Esophagus (tissue), 2 donors: ENCODE measurements around the gene CELF1. TPM values are rescaled to one million over a fixed set of nuclear protein-coding genes. Genes with fewer than 3 reads are reported as not detected.

Experiments used
- H3K27ac ChIP-seq, 2 donors: one replicate each; pipeline ENCODE4 v1.5.1; 2013; ENCODE audit warnings: low read depth in 2 of 2, mild to moderate bottlenecking in 2 of 2, inconsistent platforms in 1 of 2, low read length in 1 of 2, moderate library complexity in 1 of 2
- H3K27me3 ChIP-seq, 2 donors: one replicate each; pipeline ENCODE4 v1.6.1; 2013; ENCODE audit warnings: low read length in 2 of 2, control low read depth in 1 of 2, mild to moderate bottlenecking in 1 of 2; ENCODE audit not compliant: insufficient read depth in 2 of 2, control insufficient read depth in 1 of 2
- H3K36me3 ChIP-seq, 2 donors: one replicate each; pipeline ENCODE4 v1.6.1; 2013; ENCODE audit warnings: low read length in 1 of 2; ENCODE audit not compliant: control insufficient read depth in 2 of 2, insufficient read depth in 2 of 2
- H3K4me1 ChIP-seq, 2 donors: one replicate each; pipeline ENCODE4 v1.6.1; 2013; ENCODE audit warnings: low read length in 1 of 2; ENCODE audit not compliant: control insufficient read depth in 2 of 2, insufficient read depth in 2 of 2
- H3K4me3 ChIP-seq, 2 donors: one replicate each; pipeline ENCODE4 v1.5.1; 2013; ENCODE audit warnings: low read length in 2 of 2, mild to moderate bottlenecking in 2 of 2, low read depth in 1 of 2, moderate library complexity in 1 of 2
- H3K9me3 ChIP-seq, 2 donors: one replicate each; pipeline ENCODE4 v1.6.1; 2013; ENCODE audit warnings: mild to moderate bottlenecking in 2 of 2, low read depth in 1 of 2, low read length in 1 of 2, moderate library complexity in 1 of 2; ENCODE audit not compliant: control insufficient read depth in 2 of 2, insufficient read depth in 1 of 2
- WGBS, 2 donors: extraction: QIAGEN DNeasy Blood & Tissue Kit; methylation state at CpG; one replicate each; pipeline ENCODE4 v1.1.7; 2013; 5-methylcytosine and 5-hydroxymethylcytosine counted together
- polyA plus RNA-seq, 2 donors: library from polyadenylated mRNA; stranded (reverse); fragments of 200-250 nt; gene quantifications; one replicate each; pipeline ENCODE4 v1.2.3, GENCODE V29; 2013
- donor health status: healthy with polysubstance abuse.
- donor health status: Bipolar disorder and iron deficiency.

The CELF1 gene
- polyA plus RNA-seq, 2 donors: 18.7 to 24.7 TPM

DNA sequence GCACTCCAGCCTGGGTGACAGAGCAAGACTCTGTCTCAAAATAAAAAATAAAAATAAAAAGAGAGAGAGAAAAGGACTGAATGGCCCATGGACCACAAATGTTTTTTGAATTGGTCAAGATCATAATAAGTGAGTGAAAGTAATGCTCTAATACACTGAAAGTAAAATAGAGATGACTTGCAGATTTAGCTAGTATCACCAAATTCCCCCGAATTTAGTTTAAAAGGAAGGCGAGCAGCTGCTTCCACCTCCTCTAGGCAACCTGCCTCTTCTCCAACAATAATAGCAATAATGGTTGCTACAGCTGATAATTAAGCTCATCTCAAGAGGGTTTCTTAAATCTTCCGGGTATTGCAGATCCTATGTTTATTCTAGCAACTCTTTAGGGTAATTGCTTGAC, 36.8 kb downstream of the CELF1 start:
- Histone ChIP-seq H3K4me1 (peaks cover 0 to 2% of the 10 kb centered on the region in 2 donors), H3K9me3 (no peaks in the 10 kb centered on the region), H3K27ac (no peak overlapping the region), H3K27me3 (no peaks in the 10 kb centered on the region), H3K36me3 (no peaks in the 10 kb centered on the region), H3K4me3 (no peak overlapping the region)
- WGBS, 2 donors: 78 to 79% methylated on average over 3 of the region's 3 CpGs

GRCh38 chr11:47514825-47515647, 37.9 kb downstream of the CELF1 start:
- Histone ChIP-seq H3K27ac (peak overlapping the region in 1 of 2 donors; percentile 21), H3K4me1 (peaks cover 0 to 2% of the 10 kb centered on the region in 2 donors), H3K36me3 (peaks cover 0 to 2% of the 10 kb centered on the region in 2 donors), H3K27me3 (no peaks in the 10 kb centered on the region), H3K4me3 (no peak overlapping the region), H3K9me3 (no peaks in the 10 kb centered on the region)
- WGBS, 2 donors: 79 to 83% methylated on average over 5 of the region's 5 CpGs

DNA sequence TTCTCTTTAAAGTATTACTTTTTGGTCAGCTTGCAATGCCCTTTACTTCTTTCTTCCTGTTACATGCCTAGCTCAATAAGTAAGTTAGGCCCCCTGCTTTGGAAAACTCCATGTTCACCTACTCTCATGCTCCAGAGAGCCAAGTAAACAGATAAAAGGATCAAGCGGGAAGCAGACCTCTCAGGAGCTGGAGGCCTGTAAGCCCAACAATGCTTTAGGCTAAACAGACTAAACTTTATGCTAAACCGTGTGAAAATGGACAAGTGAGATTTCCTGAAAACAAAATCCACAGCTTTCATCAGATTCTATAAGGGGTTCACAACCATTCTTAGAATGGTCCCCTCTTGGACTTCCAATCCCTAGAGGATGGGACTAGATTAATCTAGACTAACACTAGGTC, 40.2 kb downstream of the CELF1 start:
- Histone ChIP-seq H3K9me3 (no peaks in the 10 kb centered on the region), H3K4me1 (peaks cover 0 to 2% of the 10 kb centered on the region in 2 donors), H3K27me3 (no peaks in the 10 kb centered on the region), H3K27ac (no peak overlapping the region), H3K4me3 (no peak overlapping the region), H3K36me3 (peaks cover 0 to 2% of the 10 kb centered on the region in 2 donors)
- WGBS, 2 donors: 55 to 64% methylated on average over 2 of the region's 2 CpGs

GRCh38 chr11:47511917-47512316, 41.0 kb downstream of the CELF1 start:
- WGBS, 2 donors: 78 to 80% methylated on average over 7 of the region's 7 CpGs
- no peak overlapping the region for H3K27ac ChIP-seq
- H3K4me1 ChIP-seq: peaks cover 0 to 2% of the 10 kb centered on the region in 2 donors

GRCh38 chr11:47510209-47510608, 42.7 kb downstream of the CELF1 start:
- 88 to 90% methylated on average over 7 of the region's 7 CpGs for WGBS, 2 donors

More at GRCh38 chr11:47511917-47512316, 41.0 kb downstream of the CELF1 start:
- peaks cover 0 to 2% of the 10 kb centered on the region in 2 donors for H3K36me3 ChIP-seq
- no peaks in the 10 kb centered on the region for H3K27me3 ChIP-seq
- no peaks in the 10 kb centered on the region for H3K9me3 ChIP-seq
- H3K4me3 ChIP-seq: no peak overlapping the region

GRCh38 chr11:47509077-47509536, 43.8 kb downstream of the CELF1 start:
- peaks cover 0 to 2% of the 10 kb centered on the region in 2 donors for H3K4me1 ChIP-seq
- H3K27me3 ChIP-seq: no peaks in the 10 kb centered on the region
- H3K36me3 ChIP-seq: peaks cover 0 to 2% of the 10 kb centered on the region in 2 donors
- no peak overlapping the region for H3K4me3 ChIP-seq
- H3K27ac ChIP-seq: peak overlapping the region in 1 of 2 donors; percentile 46
- no peaks in the 10 kb centered on the region for H3K9me3 ChIP-seq
- 42 to 63% methylated on average over 4 of the region's 4 CpGs for WGBS, 2 donors

More at GRCh38 chr11:47510209-47510608, 42.7 kb downstream of the CELF1 start:
- Histone ChIP-seq H3K27ac (no peak overlapping the region), H3K4me1 (peaks cover 0 to 2% of the 10 kb centered on the region in 2 donors), H3K27me3 (no peaks in the 10 kb centered on the region), H3K4me3 (no peak overlapping the region), H3K36me3 (peaks cover 0 to 2% of the 10 kb centered on the region in 2 donors), H3K9me3 (no peaks in the 10 kb centered on the region)

- Histone ChIP-seq H3K27me3 (no peaks in the 10 kb centered on the region), H3K36me3 (peaks cover 0 to 2% of the 10 kb centered on the region in 2 donors), H3K27ac (peak overlapping the region; percentile 0 to 9), H3K4me1 (peaks cover 0 to 2% of the 10 kb centered on the region in 2 donors), H3K9me3 (no peaks in the 10 kb centered on the region), H3K4me3 (no peak overlapping the region)
- WGBS, 2 donors: 77 to 88% methylated on average over 8 of the region's 8 CpGs
Measured at GRCh38 chr11:47508240-47508957, 44.5 kb downstream of the CELF1 start.

DNA sequence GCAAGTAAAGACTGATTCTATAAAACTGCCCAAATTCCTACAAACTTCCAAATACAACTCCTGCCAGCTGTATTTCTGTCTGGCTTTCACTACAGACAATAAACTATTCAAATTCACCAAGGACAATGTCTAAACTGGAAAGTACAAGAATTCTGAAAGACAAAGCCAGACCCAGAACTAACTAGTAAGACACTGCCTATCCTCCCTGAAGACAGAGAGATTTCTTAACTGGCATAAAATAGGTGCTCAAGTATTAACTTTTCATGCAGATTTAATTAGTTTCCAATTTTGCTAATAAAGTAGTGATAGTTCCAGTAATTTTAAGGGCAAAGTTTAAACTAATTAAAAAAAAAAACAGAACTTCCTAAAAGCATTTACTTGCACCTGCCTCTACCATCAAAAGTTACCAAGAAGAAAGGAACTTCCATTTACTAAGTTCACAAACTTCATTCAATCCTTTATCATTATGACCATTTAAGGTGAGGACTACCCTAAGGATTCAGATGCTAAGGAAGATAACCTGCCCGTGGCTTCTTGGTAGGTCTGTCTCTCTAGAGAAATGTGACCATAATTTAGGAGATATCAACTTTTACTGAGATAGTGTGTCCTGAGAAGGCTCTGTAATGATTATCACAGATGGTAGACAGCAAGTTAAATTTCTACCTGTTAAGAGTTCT, 45.2 kb downstream of the CELF1 start:
- Histone ChIP-seq H3K4me1 (peaks cover 0 to 2% of the 10 kb centered on the region in 2 donors), H3K27me3 (no peaks in the 10 kb centered on the region), H3K4me3 (no peak overlapping the region), H3K36me3 (peaks cover 0 to 2% of the 10 kb centered on the region in 2 donors), H3K9me3 (no peaks in the 10 kb centered on the region), H3K27ac (no peak overlapping the region)
- 46 to 66% methylated on average over 1 of the region's 1 CpG for WGBS, 2 donors
